ENCODE results near the gene HACD4. TPM values are rescaled to one million over a fixed set of nuclear protein-coding genes. Genes with fewer than 3 reads are reported as not detected.

The HACD4 gene
- total and polyA plus RNA-seq, 2 of the 13 experiments (the other 11 are each of a cell fraction or from before 2014, with no cell fraction given), result not detected

- no peak for TF ChIP-seq TRIM24 (CRISPR knock-in tag; IDR thresholded peaks at IDR 0.05)
- TF ChIP-seq, protein P1, sequence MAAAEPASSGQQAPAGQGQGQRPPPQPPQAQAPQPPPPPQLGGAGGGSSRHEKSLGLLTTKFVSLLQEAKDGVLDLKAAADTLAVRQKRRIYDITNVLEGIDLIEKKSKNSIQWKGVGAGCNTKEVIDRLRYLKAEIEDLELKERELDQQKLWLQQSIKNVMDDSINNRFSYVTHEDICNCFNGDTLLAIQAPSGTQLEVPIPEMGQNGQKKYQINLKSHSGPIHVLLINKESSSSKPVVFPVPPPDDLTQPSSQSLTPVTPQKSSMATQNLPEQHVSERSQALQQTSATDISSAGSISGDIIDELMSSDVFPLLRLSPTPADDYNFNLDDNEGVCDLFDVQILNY (CRISPR knock-in tag; conservative IDR thresholded peaks at IDR 0.05), result no peak
- no peak for TF ChIP-seq CBX5 (CRISPR knock-in tag; IDR thresholded peaks at IDR 0.05; ENCODE audit: borderline replicate concordance)
- no peak for TF ChIP-seq ZSCAN21 (CRISPR knock-in tag; IDR thresholded peaks at IDR 0.05; ENCODE audit: borderline replicate concordance)
- no peak for TF ChIP-seq KAT7 (CRISPR knock-in tag; IDR thresholded peaks at IDR 0.05; ENCODE audit: borderline replicate concordance)
- no peak for TF ChIP-seq ZNF773 (CRISPR knock-in tag; IDR thresholded peaks at IDR 0.05; ENCODE audit: borderline replicate concordance)
- TF ChIP-seq ZNF276 (CRISPR knock-in tag; IDR thresholded peaks at IDR 0.05; ENCODE audit: low read depth), result no peak
- TF ChIP-seq POGK (CRISPR knock-in tag; conservative IDR thresholded peaks at IDR 0.05), result no peak
- TF ChIP-seq, protein P2, sequence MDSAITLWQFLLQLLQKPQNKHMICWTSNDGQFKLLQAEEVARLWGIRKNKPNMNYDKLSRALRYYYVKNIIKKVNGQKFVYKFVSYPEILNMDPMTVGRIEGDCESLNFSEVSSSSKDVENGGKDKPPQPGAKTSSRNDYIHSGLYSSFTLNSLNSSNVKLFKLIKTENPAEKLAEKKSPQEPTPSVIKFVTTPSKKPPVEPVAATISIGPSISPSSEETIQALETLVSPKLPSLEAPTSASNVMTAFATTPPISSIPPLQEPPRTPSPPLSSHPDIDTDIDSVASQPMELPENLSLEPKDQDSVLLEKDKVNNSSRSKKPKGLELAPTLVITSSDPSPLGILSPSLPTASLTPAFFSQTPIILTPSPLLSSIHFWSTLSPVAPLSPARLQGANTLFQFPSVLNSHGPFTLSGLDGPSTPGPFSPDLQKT (CRISPR knock-in tag; IDR thresholded peaks at IDR 0.05; ENCODE audit: borderline replicate concordance), result no peak
- no peak for TF ChIP-seq PRMT3 (CRISPR knock-in tag; IDR thresholded peaks at IDR 0.05; ENCODE audit: borderline replicate concordance, low read depth)
- no peak for TF ChIP-seq RXRA (CRISPR knock-in tag; IDR thresholded peaks at IDR 0.05)
These were observed 7.9 kb upstream of the HACD4 start (continued) for GRCh38 chr9:21039302-21039701.
